ENCODE measurements around the gene NXNL1.

DNA sequence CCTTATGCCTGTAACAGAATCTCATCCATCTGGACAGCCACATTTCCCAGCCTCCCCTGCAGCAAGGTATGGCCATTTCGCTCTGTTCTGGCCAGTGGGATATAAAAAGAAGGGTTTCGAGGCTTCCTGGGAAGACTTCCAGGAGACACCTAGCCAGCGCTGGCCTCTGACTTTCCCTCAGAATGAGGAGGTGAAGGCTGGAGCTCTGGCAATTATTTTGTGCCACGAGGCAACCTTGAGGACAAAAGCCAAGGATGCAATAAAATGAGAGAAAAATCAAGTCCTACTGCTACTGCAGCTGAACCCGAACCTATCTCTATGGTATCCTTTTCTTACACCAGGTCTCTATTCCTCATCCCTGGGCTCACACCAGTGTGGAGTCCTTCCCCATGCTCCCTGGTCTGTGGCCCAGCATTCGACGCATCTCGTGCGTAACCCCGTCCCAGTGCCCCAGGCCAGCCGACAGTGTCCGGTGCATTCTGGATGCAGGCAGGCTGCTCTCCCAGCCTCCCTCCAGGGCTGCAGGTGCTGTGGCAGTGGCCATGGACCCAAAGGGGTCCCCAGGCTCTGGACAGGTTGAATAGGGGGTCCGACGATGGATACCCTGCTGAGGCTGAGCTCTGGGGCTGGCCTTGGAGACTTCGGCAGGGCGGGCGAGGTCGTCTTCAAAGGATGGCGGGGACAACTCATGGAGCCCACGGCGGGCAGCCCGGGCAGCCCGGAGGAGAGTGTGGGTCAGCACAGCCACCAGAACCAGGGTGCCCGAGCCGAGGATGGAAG lies 24.4 kb downstream of the NXNL1 start:
- TF ChIP-seq, protein P1, sequence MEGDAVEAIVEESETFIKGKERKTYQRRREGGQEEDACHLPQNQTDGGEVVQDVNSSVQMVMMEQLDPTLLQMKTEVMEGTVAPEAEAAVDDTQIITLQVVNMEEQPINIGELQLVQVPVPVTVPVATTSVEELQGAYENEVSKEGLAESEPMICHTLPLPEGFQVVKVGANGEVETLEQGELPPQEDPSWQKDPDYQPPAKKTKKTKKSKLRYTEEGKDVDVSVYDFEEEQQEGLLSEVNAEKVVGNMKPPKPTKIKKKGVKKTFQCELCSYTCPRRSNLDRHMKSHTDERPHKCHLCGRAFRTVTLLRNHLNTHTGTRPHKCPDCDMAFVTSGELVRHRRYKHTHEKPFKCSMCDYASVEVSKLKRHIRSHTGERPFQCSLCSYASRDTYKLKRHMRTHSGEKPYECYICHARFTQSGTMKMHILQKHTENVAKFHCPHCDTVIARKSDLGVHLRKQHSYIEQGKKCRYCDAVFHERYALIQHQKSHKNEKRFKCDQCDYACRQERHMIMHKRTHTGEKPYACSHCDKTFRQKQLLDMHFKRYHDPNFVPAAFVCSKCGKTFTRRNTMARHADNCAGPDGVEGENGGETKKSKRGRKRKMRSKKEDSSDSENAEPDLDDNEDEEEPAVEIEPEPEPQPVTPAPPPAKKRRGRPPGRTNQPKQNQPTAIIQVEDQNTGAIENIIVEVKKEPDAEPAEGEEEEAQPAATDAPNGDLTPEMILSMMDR (IDR thresholded peaks at IDR 0.05) = no peak
- TF ChIP-seq POLR2A (IDR thresholded peaks at IDR 0.05) = no peak

Data from heart left ventricle (tissue), 13 donors.